Activated naive CD4-positive, alpha-beta T cell treated with anti-CD3 and anti-CD28 coated beads for 36 hours (primary cell): Measurements from ENCODE around the gene RGSL1. TPM values are rescaled to one million over a fixed set of nuclear protein-coding genes. Genes with fewer than 3 reads are reported as not detected.

Experiments used
- CTCF ChIA-PET: fragments of 350-600 bp; sonication (Branson Sonifier 250); formaldehyde crosslinking; loops from one replicate; lab custom pipeline; 2021; ENCODE audit warnings: antibody characterized with exemption; lab: Charles Lee
- DNase-seq: peaks from one replicate; pipeline ENCODE4 v3.0.0-alpha.2; 2020
- H3K27ac Mint-ChIP-seq: one replicate; pipeline ENCODE4 v1.8.0; 2021; ENCODE audit warnings: mild to moderate bottlenecking, mixed read lengths
- H3K27me3 Mint-ChIP-seq: one replicate; pipeline ENCODE4 v1.8.0; 2021; ENCODE audit warnings: low read depth, mixed read lengths
- H3K36me3 Mint-ChIP-seq: one replicate; pipeline ENCODE4 v1.8.0; 2021; ENCODE audit warnings: low read depth, mixed read lengths
- H3K4me1 Mint-ChIP-seq: one replicate; pipeline ENCODE4 v1.8.0; 2021; ENCODE audit warnings: low read depth, mixed read lengths
- H3K4me3 Mint-ChIP-seq: one replicate; pipeline ENCODE4 v1.8.0; 2021; ENCODE audit warnings: mild to moderate bottlenecking, moderate library complexity, mixed read lengths
- H3K9me3 Mint-ChIP-seq: one replicate; pipeline ENCODE4 v1.8.0; 2021; ENCODE audit warnings: mixed read lengths
- intact Hi-C: fragments of 100-400 bp; cut with micrococcal nuclease; formaldehyde crosslinking; loops from one replicate; pipeline ENCODE4 v1.15.1; 2023
- total RNA-seq, 2 experiments: library from RNA; stranded (reverse); gene quantifications; one replicate each; pipeline ENCODE4 v1.2.3, GENCODE V29; 2021

The RGSL1 gene
- total RNA-seq, 2 experiments from 2014 or later = not detected

GRCh38 chr1:182580736-182581135 is 130.8 kb downstream of the RGSL1 start:
- Mint-ChIP-seq H3K27ac (no peak overlapping the region), H3K9me3 (no peaks in the 10 kb centered on the region), H3K36me3 (peaks cover 30% of the 10 kb centered on the region), H3K4me1 (peaks cover 51% of the 10 kb centered on the region), H3K27me3 (no peaks in the 10 kb centered on the region), H3K4me3 (no peak overlapping the region)
- DNase-seq = no peak
- intact Hi-C loops = loop anchor here (10.0 kb wide), 1 partner anchor 436 kb away; no protein-coding TSS in a partner anchor
- CTCF ChIA-PET = interaction anchor here (11.8 to 28.9 kb wide), 2 partner anchors 18 to 206 kb away, joined by 92 to 797 read pairs; partner anchors contain the start of gene NPL

GRCh38 chr1:182584746-182585145 is 134.8 kb downstream of the RGSL1 start:
- no peaks in the 10 kb centered on the region for H3K27me3 Mint-ChIP-seq

GRCh38 chr1:182586380-182586779 is 136.4 kb downstream of the RGSL1 start:
- Mint-ChIP-seq H3K27ac (no peak overlapping the region), H3K36me3 (peaks cover 5% of the 10 kb centered on the region), H3K4me3 (no peak overlapping the region), H3K27me3 (no peaks in the 10 kb centered on the region), H3K9me3 (no peaks in the 10 kb centered on the region), H3K4me1 (peaks cover 65% of the 10 kb centered on the region)
- intact Hi-C loops = loop anchor here (5.0 to 10.0 kb wide), 4 partner anchors 284 to 1954 kb away; partner anchors contain the start of gene XPR1
- no peak for DNase-seq
- CTCF ChIA-PET = interaction anchor here (11.8 to 28.9 kb wide), 2 partner anchors 12 to 200 kb away, joined by 92 to 797 read pairs; partner anchors contain the start of gene NPL

More at GRCh38 chr1:182584746-182585145, 134.8 kb downstream of the RGSL1 start:
- no peaks in the 10 kb centered on the region for H3K9me3 Mint-ChIP-seq
- H3K27ac Mint-ChIP-seq = no peak overlapping the region
- H3K4me1 Mint-ChIP-seq = peaks cover 73% of the 10 kb centered on the region
- CTCF ChIA-PET = interaction anchor here (11.8 to 28.9 kb wide), 2 partner anchors 14 to 202 kb away, joined by 92 to 797 read pairs; partner anchors contain the start of gene NPL
- no peak for DNase-seq
- H3K4me3 Mint-ChIP-seq = no peak overlapping the region
- H3K36me3 Mint-ChIP-seq = peaks cover 10% of the 10 kb centered on the region
- intact Hi-C loops = loop anchor here (5.0 to 10.0 kb wide), 4 partner anchors 282 to 1952 kb away; partner anchors contain the start of gene XPR1

- Mint-ChIP-seq H3K27ac (no peak overlapping the region), H3K4me3 (no peak overlapping the region), H3K36me3 (peaks cover 5% of the 10 kb centered on the region), H3K4me1 (peaks cover 64% of the 10 kb centered on the region), H3K27me3 (no peaks in the 10 kb centered on the region), H3K9me3 (no peaks in the 10 kb centered on the region)
- intact Hi-C loops = loop anchor here (5.0 to 10.0 kb wide), 4 partner anchors 285 to 1955 kb away; partner anchors contain the start of gene XPR1
- CTCF ChIA-PET = interaction anchor here (1.4 to 28.9 kb wide), 3 partner anchors 11 to 200 kb away, joined by 3 to 797 read pairs (median 92); partner anchors contain the start of gene NPL
- DNase-seq = no peak
These were observed 137.1 kb downstream of the RGSL1 start for GRCh38 chr1:182587093-182587492.

- DNase-seq = no peak
- Mint-ChIP-seq H3K4me1 (peaks cover 58% of the 10 kb centered on the region), H3K4me3 (peak overlapping the region; percentile 86), H3K27ac (peak overlapping the region; percentile 98), H3K9me3 (no peaks in the 10 kb centered on the region), H3K27me3 (no peaks in the 10 kb centered on the region), H3K36me3 (peaks cover 3% of the 10 kb centered on the region)
- intact Hi-C loops = loop anchor here (1.0 to 10.0 kb wide), 9 partner anchors 15 to 1956 kb away; partner anchors contain the start of genes DHX9 and XPR1
- CTCF ChIA-PET = interaction anchor here (0.5 to 28.9 kb wide), 6 partner anchors 11 to 500 kb away, joined by 3 to 797 read pairs (median 3); partner anchors contain the start of gene NPL
These were observed 137.9 kb downstream of the RGSL1 start for GRCh38 chr1:182587666-182588499.

DNA sequence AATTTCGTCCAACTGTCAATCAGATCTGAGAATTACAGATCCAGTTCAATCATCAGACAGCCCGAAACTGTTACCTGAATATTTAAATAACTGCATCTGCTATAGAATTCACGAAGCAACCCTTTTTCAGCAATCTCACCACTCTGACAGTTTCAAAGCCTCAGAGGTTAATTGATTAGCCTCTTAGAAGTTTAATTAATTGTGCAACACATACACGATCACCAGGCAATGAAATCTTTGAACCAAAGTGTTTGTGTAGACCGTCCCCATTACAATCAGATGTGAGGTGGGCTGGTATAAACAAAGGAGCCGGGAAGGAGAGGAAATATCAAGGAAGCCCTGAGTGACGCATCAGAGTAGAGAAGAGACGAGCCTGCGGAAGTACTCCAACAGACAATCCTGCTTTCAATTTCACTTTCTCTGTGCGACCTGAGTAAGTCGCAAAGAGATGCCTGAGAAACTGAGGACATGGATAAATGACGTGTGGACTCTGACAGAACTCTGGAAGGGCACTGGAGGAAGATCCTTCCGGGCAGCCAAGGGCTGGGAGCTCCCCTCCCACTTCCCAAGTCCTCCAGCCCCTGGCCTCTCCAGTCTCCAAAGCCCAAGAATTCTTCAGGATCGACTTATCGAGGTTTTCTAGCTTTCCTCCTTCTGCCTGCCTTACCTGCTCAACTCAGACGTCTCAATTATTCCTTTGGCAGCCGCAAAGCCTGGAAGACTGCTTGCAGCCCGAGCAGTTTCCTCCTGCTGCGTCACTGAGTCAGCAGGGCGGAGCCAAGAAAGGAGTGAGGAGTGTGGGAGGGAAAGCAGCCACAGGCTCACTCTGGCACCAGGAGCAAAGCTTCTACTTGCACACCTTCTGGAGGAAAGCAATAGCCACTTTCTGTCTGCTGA is 138.8 kb downstream of the RGSL1 start, which contains the start of gene RNASEL:
RNASEL (minus strand) TSS at position 757 of the 897 bp plus-strand sequence. CDS start 2,450 bp downstream, outside the sequence.
- Mint-ChIP-seq H3K4me1 (peaks cover 50% of the 10 kb centered on the region), H3K27ac (peak within 1 kb of the TSS; percentile 98), H3K27me3 (no peaks in the 10 kb centered on the region), H3K36me3 (peaks cover 2% of the 10 kb centered on the region), H3K4me3 (peak within 1 kb of the TSS; percentile 86), H3K9me3 (no peaks in the 10 kb centered on the region)
- DNase-seq = peak; percentile 62
- intact Hi-C loops = loop anchor here (1.0 to 10.0 kb wide), 9 partner anchors 15 to 1956 kb away; partner anchors contain the start of genes DHX9 and XPR1
- CTCF ChIA-PET = interaction anchor here (0.5 to 28.9 kb wide), 7 partner anchors 10 to 501 kb away, joined by 3 to 797 read pairs (median 3); partner anchors contain the start of gene NPL

DNA sequence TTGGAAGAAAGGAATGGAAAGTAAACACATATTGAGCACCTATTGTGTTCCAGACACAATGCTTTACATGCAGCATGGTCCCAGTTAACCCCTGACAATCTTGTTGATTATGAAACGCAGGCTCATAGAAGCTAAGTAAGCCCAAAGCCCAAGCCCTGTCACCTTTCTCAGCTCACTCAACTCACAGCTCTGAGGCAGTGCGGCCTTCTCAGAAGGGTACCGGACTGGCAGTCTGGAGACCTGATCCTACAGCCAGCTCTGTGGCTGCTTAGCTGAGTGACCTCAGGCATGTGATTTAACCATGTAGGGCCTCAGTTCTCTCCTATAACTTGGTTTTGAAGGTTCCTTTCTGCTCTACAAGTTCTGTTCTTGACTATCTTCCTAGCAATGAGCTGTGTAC is 139.6 kb downstream of the RGSL1 start:
- Mint-ChIP-seq H3K36me3 (peaks cover 2% of the 10 kb centered on the region), H3K9me3 (no peaks in the 10 kb centered on the region), H3K4me1 (peaks cover 42% of the 10 kb centered on the region), H3K4me3 (peak overlapping the region; percentile 86), H3K27ac (peak overlapping the region; percentile 98), H3K27me3 (no peaks in the 10 kb centered on the region)
- CTCF ChIA-PET = interaction anchor here (1.2 to 28.9 kb wide), 4 partner anchors 9 to 197 kb away, joined by 3 to 797 read pairs (median 48); partner anchors contain the start of gene NPL
- no peak for DNase-seq
- intact Hi-C loops = loop anchor here (2.0 to 10.0 kb wide), 6 partner anchors 161 to 1957 kb away; partner anchors contain the start of gene XPR1

DNA sequence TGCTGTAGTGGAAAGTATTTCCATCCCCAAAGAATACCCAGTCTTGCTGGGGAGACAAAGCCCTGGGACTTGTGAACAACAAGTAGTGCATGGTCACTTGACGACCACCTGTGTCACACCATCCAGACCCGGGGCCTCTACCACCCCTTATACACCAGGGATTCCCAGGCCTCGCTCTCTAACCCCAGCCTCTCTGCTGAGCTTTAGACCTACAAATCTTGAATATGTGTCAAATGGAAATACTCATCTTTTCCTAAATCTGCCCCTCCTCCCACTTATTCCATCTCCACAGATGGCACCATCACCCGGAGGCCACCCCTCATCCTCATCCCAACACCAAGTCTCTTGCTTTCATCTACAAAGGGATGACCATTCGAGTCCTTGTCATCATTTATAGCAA is 140.0 kb downstream of the RGSL1 start:
- Mint-ChIP-seq H3K9me3 (no peaks in the 10 kb centered on the region), H3K27ac (peak overlapping the region; percentile 98), H3K36me3 (no peaks in the 10 kb centered on the region), H3K27me3 (no peaks in the 10 kb centered on the region), H3K4me3 (peak overlapping the region; percentile 86), H3K4me1 (peaks cover 38% of the 10 kb centered on the region)
- no peak for DNase-seq
- intact Hi-C loops = loop anchor here (2.0 to 10.0 kb wide), 6 partner anchors 161 to 1958 kb away; partner anchors contain the start of gene XPR1
- CTCF ChIA-PET = interaction anchor here (1.2 to 28.9 kb wide), 3 partner anchors 8 to 197 kb away, joined by 3 to 797 read pairs (median 92); partner anchors contain the start of gene NPL

DNA sequence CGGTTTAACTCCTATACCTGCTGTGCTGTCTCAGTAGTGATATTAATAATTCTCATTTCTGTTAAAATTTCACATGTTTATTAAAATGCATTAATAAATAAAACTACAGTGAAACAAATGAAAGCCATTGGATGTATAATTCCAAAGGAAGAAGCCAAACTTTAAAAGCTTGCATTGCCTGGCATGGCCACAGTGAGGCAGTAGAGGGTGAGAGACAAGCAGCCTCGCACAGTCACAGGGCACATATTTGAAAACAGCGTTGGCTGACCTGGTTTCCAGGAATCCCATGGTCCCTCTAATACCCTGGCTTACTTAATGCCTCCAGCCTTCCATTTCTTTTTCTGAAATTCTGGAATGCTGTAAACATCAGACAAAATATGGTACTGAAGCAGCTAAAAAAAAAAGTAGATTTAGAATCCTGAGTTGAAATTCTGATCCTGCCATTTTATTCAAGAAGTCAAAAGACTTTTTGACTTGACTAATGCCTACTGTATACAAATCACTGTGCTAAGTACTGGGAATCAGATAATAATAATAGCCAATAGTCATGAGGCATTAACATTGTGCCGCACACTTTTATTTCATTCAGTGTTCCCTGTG is 145.8 kb downstream of the RGSL1 start:
- H3K4me3 Mint-ChIP-seq = no peak overlapping the region
- H3K27me3 Mint-ChIP-seq = no peaks in the 10 kb centered on the region
- peak; percentile 86 for DNase-seq
- peaks cover 14% of the 10 kb centered on the region for H3K4me1 Mint-ChIP-seq
- intact Hi-C loops = loop anchor here (1.0 kb wide), 2 partner anchors 149 to 187 kb away; no protein-coding TSS in a partner anchor
- H3K36me3 Mint-ChIP-seq = no peaks in the 10 kb centered on the region
- CTCF ChIA-PET = interaction anchor here (0.6 to 28.9 kb wide), 30 partner anchors 9 to 511 kb away, joined by 3 to 797 read pairs (median 4); partner anchors contain the start of genes NPL, RGS16 and RNASEL
- no peak overlapping the region for H3K27ac Mint-ChIP-seq
- H3K9me3 Mint-ChIP-seq = no peaks in the 10 kb centered on the region

DNA sequence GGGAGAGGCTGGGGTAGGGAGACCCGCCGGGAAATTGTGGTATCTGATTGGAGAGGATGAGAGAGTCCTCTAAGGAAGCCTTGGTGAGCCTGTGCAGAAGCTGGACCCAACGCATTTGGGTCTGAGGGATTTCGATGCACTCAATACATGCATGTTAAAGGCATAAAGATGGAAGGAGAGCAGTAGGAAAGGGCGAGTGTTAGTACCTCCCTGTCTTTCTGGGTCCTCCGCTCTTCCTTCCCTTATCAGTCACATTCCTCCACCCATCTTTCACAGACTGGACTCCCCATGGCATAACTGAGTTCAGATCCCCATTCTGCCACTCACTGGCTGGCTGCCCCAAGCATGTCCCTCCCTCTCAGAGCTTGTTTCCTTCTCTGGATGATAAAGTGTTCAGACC is 147.0 kb downstream of the RGSL1 start:
- Mint-ChIP-seq H3K27me3 (no peaks in the 10 kb centered on the region), H3K4me1 (peaks cover 14% of the 10 kb centered on the region), H3K4me3 (no peak overlapping the region), H3K9me3 (no peaks in the 10 kb centered on the region), H3K27ac (no peak overlapping the region), H3K36me3 (no peaks in the 10 kb centered on the region)
- intact Hi-C loops = no loop called here
- CTCF ChIA-PET = interaction anchor here (0.7 to 28.9 kb wide), 12 partner anchors 8 to 364 kb away, joined by 3 to 797 read pairs (median 6); partner anchors contain the start of genes NPL, RGS16 and RNASEL
- DNase-seq = no peak
